NCI-H510A (cell line): ENCODE results near the gene LMF1.

Experiments
- DNase-seq: peaks from one replicate; lab custom pipeline; 2025; lab: John Stamatoyannopoulos, UW

LMF1 gene

DNA sequence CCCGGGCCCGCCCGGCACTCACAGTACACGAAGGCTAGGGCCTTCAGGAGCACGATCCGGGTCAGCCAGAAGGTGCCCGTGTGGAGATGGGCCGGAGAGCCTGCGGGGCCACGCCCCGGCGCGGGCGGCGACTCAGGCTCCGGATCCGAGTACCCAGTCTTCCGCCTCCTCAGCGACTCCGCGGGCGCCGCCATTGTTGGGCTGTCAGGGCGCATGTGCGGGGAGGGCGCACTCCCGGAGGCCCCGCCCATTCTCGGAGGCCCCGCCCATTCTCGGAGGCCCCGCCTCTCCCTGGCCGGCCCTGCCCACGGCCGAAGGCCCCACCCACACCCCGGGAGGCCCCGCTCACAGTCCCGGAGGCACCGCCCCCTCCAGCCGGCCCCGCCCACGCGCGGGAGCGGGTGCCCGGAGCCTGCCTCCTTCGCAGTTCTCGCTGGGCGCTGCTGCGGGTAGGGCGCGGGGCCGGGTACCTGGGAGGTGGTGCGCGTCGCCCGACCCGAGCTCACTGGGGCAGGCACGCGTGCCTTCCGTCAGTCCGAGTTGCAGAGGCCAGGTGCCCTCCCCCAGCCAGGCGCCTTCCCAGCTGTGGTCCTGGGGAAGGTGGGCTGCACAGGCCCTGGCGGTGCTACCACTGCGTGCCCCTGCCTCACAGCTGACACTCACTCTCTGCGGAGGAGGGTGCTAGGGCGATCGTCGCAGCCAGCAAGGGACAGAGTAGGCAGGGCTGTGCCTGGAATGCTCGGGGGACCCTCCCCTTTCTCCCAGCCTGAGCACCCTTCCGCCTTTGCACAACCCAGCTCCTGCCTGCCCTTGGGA is at the start of gene LMF1:
LMF1 (minus strand) TSS at position 219 of the 816 bp plus-strand sequence; CDS start at position 215, 4 bp downstream.
- no peak for DNase-seq

DNA sequence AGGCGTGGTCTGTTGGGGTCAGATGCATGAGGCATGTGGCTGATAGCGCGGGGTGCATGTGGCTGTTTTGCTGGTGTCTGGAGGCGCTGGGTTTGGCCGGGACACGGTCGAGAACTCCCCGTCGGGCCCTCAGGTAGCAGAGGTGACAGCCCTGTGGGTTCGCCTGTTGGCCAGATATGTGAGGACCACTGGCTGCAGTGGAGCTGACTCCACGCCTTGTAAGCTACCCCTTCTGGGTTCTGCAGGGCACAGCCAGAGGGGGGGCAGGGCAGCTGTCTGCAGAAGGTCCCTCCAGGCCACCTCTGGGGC is 49.3 kb upstream of the LMF1 start:
- no peak for DNase-seq

DNA sequence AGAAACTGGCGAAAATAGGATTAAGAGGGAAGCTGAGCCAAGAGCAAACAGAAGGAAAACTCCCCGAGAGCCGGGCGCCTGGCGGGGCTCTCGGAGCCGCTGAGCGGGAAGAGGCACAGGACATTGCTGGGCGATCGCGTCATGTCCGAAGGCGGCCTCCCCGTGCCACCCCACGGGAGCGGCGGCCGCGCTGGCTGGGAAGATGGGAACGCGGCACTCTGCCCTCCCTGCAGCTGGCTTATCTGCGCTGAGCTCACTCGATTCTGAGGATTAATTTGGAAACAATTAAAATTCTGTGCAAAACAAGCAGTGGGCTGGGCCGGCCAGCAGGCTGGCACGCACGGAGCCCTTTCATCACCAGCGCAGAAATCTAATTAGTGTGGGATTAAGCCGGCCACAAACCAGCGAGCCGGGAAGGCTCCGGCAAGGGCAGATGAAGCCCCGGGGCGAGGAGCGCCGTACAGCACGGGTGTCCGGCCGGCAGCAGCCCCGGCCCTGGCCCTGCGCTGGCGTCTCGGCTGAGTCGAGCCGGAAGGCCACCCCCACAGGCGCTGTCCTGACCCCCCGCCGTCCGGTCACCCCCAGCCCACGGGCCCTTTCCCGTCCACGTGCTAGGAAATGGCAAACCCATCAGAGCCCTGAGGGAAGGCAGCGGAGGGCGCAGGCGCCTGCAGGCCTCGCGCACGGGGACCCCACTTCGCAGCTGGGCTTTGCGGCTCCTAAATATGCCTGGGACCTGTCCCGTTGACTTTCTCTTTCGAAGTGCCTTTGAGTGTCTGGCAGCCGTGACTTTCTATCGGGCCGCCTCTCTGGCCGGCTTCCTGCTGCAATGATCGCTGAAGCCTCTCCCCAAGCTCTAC is 48.7 kb upstream of the LMF1 start:
- DNase-seq, result no peak

DNA sequence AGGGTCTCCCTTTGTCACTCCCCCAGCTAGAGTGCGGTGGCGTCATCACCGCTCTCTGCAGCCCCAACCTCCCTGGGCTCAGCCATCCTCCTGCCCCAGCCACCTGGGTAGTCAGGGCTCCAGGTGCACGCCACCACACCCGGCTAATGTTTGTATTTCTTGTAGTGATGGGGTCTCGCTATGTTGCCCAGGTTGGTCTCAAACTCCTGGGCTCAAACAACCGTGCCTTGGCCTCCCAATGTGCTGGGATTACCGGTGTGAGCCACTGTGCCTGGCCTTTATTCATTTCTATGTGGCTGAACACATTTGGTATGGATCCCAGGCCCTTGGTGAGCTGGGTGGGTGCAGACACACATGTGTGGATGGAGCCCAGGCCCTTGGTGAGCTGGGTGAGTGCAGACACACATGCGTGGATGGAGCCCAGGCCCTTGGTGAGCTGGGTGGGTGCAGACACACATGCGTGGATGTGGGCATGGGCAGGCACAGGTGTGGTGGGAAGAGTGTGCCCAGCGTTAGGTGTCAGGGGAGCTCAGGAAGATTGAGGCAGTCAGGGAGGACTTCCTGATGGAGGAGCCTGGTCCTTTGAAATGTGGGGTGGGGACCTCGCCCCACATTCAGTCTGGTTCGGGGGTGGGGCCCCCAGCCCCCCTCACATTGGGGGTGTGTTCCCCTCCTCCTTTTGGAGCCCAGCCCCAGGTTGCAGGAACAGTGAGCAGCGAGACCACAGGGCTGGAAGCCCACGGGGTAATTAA is 47.8 kb upstream of the LMF1 start:
- DNase-seq, result no peak

DNA sequence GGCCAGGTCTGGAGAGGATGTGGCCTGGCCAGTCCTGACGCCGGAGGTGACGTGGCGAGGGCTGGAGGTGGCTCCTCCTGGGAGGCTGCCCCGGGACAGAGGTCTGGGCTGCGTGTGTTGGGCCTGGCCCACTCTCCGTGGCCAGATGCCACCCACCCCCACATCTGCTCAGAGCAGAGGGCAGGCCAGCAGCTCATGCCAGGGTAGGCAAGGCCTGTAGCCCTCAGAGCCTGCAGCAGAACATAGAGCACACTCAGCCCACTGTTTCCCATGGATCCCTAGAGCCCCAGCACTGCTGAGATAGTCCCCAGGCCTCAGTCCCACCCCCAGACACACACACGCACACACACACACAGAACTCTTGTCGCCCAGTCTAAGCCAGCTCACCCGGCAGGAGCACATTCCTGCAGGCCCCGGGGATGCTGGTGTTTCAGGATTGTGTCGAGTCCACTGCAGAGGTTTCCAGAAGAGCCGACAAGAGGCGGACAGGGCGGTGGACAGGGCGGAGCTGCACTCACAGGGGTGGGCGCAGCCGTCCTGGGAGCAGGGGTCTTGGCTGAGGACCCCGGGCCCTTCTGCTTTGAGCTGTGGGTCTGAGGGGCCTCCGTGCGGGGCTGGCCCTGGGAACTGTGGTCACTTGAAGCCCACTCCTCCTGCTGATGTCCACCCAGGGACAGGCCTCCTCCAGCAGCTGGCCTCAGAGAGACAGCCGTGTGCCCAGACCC is 44.1 kb upstream of the LMF1 start:
- DNase-seq, result no peak

DNA sequence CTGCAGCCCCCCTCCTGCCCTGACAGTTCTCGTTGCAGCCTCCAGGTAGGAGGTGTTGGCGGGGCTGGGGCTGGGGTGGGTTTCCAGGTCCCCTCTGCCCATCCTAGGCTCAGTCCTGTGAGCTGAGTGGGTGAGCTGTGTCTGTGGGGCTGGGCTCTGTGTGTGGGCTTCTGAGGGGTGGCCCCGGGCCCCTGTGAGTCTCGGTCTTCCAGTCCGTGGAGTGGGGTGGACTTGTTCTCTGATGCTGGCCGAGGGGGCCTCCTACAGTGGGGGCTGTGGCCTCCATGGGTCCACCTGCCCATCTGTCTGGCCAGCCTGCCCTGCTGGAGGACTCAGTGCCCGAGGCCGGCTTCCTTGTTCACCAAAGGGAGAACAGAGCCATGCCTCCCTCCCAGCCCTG is 43.4 kb upstream of the LMF1 start:
- DNase-seq, result no peak

DNA sequence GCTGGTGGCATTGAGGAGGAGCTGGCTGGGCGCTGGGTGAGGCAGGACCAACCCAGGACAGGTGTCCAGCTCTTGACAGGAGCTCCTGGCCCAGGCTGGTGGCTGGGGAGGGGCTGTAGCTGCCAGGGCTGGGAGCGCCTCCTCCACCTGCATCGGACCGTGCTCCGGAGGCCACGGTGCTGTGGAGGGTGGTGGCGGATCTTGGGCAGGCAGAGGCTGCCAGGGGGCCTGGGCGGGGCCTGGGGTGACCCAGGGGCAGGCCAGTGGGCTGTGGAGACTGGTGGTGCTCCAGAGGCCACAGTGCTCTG is 42.8 kb upstream of the LMF1 start:
- DNase-seq, result no peak

DNA sequence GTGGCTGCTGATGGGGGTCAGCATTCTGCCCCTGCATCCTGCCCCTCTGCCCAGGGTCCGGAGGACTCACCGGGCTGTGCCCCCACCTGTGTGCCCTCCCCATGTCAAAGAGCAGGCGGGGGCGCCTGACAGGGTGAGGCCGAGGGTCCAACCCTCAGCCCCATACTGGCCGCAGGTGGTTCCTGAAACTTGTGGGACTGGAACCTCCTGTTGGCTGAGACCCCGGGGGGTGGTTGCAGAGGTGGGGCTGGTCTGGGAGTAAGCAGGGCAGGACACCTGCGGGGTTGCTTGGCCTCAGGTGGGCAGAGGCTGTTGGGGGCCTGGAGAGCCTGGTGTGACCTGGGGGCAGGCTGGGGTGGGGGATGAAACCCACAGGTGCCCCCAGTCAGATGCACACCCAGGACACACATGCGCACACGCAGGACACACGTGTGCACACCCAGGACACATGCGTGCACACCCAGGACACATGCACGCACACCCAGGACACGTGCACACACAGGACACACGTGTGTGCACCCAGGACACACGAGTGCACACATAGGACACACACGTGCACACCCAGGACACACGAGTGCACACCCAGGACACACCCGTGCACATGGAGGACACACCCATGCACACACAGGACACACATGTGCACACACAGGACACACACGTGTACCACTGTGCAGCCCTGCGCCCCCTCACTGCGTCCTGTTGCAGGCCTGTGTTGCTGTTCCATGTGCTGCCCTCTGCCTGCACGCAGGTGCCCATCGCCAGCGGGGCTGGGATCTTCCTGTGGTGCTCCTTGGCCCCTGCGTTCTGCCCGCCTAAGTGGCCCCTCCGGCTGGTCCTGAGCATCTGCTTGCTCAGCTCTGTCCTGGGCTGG is 42.2 kb upstream of the LMF1 start:
- DNase-seq, result no peak

DNA sequence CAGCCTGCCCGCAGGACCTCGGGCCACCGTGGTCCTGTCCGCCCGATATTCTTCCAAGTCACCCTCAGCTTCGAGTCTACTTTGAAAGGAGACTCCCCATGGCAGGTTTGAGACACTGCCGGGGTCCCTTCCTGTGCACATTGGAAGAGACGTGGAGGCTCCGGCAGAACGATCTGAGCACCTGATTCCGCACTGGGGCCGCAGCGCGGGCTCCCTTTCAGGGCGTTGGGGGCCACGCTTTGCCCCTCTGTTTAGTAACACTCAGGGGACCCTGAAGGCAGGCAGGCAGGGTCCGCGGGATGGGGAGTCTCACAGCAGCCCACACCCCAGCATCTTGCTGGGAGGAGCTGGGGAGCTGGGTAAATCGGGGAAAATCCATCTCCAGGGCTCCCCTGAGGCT is 41.4 kb upstream of the LMF1 start:
- no peak for DNase-seq

DNA sequence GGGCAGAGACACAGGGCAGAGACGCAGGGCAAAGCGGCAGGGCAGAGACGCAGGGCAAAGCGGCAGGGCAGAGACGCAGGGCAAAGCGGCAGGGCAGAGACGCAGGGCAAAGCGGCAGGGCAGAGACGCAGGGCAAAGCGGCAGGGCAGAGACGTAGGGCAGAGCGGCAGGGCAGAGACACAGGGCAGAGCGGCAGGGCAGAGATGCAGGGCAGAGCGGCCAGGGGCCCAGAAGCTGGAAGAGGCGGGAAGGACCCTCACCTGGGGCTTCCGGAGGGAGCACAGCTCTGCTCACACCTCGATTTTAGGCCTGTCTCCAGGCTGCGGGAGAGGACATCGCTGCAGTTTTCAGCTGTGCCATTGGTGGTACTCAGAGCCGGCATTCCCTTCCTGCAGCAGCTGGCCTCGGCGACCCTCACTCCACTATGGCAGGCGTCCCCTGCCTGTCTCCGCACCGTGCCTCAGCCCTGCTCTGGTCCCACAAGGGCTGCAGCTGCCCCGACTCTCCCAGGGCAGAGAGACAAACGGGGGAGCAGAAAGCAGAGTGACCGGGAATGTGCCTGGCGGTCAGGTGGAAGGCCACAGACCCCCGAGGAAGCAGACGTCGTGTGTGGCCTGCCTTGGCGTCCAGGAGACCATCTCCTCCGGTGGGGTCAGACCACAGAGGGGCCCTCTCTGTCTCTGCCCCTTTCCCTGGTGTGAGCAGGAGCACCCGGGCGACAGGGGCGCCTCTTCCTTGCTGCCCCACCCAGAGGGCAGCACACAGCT is 40.7 kb upstream of the LMF1 start:
- no peak for DNase-seq

DNA sequence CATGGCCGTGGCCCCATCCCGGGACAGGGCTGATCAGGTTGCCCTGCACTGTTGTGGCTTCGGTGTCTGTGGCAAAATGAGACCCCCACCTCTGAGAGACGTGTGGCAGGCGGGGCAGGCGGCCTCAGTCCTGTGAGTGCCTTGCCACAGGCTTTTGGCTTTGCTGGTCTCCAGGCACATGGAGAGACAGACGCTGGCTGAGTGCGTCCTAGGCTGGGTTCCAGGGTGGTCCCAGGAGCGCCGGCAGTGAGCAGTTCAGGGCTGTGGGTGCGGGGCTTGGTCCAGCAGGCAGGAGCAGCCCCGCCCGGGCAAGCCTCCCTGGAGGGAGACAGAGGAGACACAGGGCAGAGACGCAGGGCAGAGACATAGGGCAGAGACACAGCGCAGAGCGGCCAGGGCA is 40.0 kb upstream of the LMF1 start:
- no peak for DNase-seq

DNA sequence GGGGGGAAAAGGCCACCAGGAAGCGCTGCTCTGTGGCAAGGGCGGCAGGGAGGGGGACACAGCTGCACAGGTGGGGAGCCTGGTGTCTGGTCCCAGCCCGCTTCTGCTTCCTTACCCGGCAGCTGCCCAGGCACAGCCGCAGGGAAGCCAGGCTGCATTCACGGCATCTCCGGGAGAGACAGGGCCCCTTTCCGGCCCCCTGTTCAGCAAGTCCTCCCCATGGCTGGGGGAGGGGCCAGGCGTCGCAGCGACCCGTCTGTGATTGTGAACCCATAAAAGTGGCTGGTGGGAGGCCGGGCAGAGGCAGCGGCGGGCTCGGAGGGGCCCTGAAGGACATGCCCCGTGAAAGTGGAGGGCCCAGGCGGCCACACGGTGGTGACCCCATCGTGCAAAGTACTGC is 39.5 kb upstream of the LMF1 start:
- no peak for DNase-seq

DNA sequence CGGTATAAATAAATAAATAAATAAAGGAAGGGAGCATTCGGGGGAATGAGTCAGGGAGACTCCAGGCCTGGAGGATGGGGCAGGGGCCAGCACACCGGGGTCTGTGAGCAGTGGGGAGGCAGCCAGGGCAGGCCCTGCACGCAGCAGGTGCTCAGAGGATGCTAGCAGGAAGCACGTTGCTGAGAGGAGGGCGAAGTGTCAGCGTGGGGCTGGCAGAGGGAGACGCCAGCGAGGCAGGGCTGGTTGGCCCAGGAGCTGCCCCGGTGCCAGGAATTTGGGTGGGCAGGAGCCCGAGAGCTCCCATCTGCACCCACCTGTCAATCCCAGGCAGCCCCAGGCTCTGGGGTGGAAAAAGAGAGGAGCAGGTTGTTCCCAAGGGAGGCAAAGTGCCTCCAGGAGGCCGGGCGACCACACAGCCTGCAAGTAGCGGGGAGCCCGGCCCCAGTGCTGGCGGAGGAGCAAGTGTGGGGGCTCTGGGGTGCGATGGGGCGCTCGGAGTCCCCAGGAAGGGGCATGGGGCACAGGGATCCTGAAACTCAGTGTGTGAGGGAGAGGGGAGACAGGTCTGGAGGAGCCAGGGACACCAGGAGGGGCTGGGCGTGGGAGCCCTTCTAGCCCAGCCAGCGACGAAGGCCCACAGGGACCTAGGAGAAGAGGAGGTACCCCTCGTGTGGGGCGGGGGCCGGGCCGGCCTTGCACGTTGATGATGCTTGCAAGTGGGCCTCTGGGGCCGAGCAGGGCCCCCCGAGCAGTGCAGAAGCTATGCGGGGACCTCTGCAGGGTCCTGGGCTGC is 38.8 kb upstream of the LMF1 start:
- DNase-seq, result no peak

DNA sequence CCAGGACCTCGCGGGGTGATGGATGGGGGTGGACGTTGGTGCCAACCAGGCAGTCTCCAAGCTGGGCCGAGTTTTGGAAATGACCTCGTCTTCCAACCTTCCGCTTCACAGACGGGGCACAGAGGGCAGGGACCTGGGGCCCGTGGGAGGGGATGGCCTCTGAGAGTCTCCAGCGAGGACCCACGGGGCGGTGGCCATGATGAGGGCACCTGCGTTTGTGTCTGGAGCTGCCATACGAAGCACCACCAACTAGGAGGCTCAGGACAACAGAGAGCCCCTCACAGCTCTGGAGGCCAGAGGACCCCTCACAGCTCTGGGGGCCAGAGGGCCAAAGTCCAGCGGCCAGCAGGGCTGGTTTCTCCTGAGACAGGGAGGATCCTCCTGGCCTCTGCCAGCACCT is 37.3 kb upstream of the LMF1 start:
- DNase-seq, result no peak

DNA sequence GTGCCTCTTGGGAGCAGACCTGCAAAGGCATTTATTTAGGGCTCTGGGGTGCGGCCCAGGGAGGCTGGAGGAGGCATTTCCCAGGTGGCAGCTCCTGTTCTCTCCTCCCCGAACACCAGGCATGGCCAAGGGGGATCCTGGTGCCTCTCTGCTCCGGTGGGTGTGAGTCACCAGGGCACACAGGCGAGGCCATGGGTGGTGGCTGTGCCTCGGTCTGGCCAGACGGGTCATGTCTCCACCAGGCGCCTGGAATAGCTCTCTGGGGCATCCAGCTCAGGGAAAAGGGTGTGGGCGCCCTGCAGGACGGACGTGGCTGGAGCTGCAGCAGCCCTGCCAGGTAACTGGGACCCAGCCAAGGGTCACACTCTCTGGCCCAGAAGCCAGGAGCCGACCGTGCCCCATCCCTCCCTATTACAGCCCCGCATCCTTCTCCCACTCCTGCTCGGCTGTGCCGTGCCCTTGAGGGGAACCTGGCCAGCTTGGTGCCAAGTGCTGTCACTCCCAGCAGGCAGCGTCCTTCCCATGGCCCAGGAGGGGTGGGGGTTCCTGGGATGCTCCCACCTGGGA is 36.6 kb upstream of the LMF1 start:
- no peak for DNase-seq

DNA sequence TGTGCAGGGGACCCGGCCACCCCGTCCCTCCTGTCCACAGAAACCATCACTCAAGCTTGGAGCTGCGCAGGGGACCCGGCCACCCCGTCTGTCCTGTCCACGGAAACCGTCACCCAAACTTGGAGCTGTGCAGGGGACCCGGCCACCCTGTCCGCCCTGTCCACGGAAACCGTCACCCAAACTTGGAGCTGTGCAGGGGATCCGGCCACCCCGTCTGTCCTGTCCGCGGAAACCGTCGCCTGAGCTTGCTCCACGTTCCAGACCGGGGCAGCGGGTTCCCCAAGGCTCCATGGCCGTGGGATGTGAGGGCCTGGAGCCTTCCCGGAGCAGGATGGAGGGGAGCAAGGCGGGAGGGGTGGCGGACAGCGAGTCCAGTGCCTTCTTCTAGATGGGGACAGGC is 36.0 kb upstream of the LMF1 start:
- DNase-seq, result no peak

DNA sequence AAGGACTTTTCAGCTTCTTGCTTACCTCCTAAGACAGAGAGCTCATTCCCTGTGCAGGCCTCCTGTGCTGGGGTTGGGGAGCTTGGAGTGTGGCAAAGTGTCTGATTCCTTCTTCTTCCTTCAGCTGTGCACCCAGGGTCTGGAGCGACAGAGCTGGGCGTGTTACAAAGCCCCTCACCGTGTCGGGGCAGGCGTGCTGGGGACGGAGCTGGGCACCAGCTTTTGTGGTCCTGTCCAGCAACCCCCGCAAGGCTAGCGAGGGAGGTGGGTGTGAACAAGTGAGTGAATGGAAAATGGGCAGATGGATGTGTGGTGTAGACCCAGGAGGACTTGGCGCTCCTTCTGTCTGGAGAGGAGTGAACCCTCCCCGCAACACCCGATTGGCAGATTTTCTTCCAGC is 34.5 kb upstream of the LMF1 start:
- DNase-seq, result no peak

DNA sequence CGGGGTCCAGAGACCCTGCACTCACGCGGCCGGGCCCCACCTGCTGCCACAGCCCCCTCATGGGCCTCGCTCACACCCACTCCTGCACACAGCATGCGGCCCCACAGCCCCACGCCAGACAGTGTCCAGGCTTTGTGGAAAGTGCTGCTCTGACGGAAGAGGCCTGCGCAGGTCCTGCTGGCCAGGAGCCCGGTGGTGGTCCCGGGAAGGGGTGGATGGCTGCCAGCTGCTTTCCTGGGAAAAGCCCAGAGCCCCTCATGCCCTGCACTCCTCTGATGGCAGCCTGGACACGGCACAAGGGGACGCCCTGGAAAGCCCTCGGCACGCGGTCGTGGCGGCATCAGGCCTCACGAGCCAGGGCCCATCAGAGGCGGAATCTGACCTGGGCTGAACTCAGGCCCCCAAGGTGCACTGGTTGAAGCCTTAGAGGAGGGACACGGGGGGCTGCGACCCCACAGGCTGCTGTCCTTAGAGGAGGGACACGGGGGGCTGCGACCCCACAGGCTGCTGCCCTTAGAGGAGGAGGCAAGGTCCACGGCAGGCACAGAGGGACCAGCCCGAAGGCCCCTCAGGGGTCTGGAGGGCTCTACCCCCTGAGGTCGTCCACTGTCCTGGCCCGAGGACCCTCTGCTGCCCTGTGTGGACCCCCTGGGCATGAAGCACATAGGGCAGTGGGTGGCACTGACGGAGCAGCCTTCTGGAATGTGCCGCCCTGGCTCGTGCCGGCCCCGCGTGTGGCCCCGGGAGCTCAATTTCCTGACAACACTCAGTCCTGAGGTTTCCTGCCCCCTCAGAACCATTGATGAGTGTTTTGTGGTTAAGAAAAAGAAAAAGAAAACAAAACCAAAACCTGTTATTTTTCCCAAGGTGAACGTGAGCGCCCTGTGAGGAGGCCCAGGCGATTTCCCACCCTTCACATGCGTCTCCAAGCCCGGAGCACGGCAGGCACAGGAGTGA is 32.9 kb upstream of the LMF1 start:
- no peak for DNase-seq
